Adrenal gland (tissue), 5 donors: ENCODE data around the gene PLK1.

Experiments used
- POLR2A ChIP-seq, 2 donors: fragments of 450-650 bp; IDR thresholded peaks; one replicate each; pipeline ENCODE4 v1.6.1; 2017; ENCODE audit warnings: antibody characterized with exemption in 2 of 2, mild to moderate bottlenecking in 2 of 2, moderate library complexity in 1 of 2
- TF ChIP-seq, protein P1 (sequence below), 6 experiments: fragments of 450-650 bp in 4 of 6; fragments of 200-600 bp in 2 of 6; sonication (generic) in 1 of 6; IDR thresholded peaks; 1 replicate in 5 of 6; 2 replicates in 1 of 6; pipeline versions ENCODE4 v1.5.1 to v1.8.0; 2016 to 2021; ENCODE audit warnings: antibody characterized with exemption in 6 of 6, mild to moderate bottlenecking in 2 of 6, moderate library complexity in 1 of 6
- donor health status: DM: no; HTN: no; CAD: no.

DNA sequence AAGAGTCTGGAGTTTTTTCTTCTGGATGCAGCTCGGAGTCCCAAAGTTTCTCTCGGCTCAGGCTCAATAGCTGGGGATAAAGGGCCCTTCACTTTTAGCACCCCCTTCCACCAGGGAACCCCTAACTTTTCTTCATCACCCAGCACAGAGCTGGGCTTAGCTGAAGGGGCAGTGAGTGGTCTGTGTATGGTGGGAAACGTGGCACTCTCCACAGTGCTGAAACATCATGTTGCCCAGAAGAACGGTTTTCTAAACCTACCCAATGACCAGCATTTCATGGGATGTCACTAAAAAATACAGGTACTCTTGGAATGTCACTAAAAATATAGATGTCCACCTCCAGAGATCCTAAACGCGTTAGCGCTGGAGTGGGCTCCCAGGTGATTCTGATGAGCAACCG lies 22.4 kb downstream of the PLK1 start:
- TF ChIP-seq, protein P1, sequence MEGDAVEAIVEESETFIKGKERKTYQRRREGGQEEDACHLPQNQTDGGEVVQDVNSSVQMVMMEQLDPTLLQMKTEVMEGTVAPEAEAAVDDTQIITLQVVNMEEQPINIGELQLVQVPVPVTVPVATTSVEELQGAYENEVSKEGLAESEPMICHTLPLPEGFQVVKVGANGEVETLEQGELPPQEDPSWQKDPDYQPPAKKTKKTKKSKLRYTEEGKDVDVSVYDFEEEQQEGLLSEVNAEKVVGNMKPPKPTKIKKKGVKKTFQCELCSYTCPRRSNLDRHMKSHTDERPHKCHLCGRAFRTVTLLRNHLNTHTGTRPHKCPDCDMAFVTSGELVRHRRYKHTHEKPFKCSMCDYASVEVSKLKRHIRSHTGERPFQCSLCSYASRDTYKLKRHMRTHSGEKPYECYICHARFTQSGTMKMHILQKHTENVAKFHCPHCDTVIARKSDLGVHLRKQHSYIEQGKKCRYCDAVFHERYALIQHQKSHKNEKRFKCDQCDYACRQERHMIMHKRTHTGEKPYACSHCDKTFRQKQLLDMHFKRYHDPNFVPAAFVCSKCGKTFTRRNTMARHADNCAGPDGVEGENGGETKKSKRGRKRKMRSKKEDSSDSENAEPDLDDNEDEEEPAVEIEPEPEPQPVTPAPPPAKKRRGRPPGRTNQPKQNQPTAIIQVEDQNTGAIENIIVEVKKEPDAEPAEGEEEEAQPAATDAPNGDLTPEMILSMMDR (IDR thresholded peaks at IDR 0.05): no peak
- TF ChIP-seq POLR2A (IDR thresholded peaks at IDR 0.05): no peak
